Memory B cell (primary cell): ENCODE data around the gene GSC2.

ENCODE experiments used
- ATAC-seq: fragments of 150-1000 bp; cut with Tn5 transposase; 2 replicates; pipeline ENCODE4 v1.10.0; 2021; ENCODE audit warnings: low read depth, mild to moderate bottlenecking, moderate library complexity
- DNase-seq, 2 donors: peaks; one replicate each; pipeline ENCODE4 v3.0.0; 2022; ENCODE audit warnings: low spot score in 2 of 2
- H3K27ac Mint-ChIP-seq: one replicate; pipeline ENCODE4 v1.8.0; 2022; ENCODE audit warnings: mild to moderate bottlenecking, moderate library complexity, mixed read lengths
- H3K27me3 Mint-ChIP-seq: one replicate; pipeline ENCODE4 v1.8.0; 2022; ENCODE audit warnings: mixed read lengths
- H3K36me3 Mint-ChIP-seq: one replicate; pipeline ENCODE4 v1.8.0; 2022; ENCODE audit warnings: mild to moderate bottlenecking, mixed read lengths
- H3K4me1 Mint-ChIP-seq: one replicate; pipeline ENCODE4 v1.8.0; 2022; ENCODE audit warnings: mixed read lengths
- H3K4me3 Mint-ChIP-seq: one replicate; pipeline ENCODE4 v1.8.0; 2022; ENCODE audit warnings: mild to moderate bottlenecking, moderate library complexity, mixed read lengths
- H3K9me3 Mint-ChIP-seq: one replicate; pipeline ENCODE4 v1.8.0; 2022; ENCODE audit warnings: mixed read lengths

The GSC2 gene

DNA sequence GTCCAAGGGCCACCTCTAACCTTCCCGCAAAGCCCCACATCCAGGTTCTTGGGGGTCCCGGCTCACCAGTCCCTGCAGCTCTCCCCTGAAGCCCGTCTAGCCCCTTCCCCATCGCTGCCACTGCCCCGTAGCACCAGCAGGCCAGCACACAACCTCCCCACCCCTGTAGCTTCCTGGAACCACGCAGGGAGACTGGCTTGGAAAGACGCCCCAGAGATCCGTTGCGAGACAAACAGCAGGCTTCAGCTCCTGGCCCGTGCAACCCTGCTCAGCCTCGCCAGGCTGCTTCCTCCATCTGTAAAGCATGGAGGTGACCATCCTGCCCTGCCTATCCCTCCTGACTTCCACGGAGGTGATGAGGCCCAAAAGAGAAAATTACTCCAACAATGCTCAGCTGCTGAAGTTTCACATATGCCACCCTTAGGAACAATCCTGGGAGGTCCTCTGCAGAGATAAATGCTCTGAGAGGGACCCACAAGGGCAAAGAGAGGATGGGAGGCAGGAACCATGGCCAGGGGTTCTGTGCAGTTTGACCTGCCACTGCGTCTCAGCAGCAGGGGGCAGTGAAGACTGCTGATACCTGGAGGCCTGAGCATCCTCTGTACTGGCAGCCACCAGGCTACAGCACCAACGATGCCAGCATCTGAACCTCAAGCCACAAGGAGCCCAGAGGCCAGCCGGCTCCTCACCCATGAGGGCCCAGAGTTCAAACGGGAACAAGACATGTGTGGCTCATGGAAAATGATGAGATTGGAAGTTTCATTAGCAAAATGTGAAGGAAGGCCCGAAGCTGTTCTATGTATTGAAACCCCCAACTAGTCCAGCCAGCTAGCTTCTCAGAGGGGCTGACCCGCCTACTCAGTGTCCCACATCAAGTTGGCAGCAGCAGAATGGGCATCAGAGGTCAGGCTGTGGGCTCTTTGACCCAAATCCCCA lies 44.0 kb downstream of the GSC2 start:
- Mint-ChIP-seq H3K9me3 (no peaks in the 10 kb centered on the region), H3K4me3 (no peak overlapping the region), H3K27ac (peak overlapping the region; percentile 31), H3K36me3 (peaks cover 8% of the 10 kb centered on the region), H3K4me1 (peaks cover 35% of the 10 kb centered on the region), H3K27me3 (no peaks in the 10 kb centered on the region)
- ATAC-seq (peak; percentile 38), DNase-seq (no peak)

DNA sequence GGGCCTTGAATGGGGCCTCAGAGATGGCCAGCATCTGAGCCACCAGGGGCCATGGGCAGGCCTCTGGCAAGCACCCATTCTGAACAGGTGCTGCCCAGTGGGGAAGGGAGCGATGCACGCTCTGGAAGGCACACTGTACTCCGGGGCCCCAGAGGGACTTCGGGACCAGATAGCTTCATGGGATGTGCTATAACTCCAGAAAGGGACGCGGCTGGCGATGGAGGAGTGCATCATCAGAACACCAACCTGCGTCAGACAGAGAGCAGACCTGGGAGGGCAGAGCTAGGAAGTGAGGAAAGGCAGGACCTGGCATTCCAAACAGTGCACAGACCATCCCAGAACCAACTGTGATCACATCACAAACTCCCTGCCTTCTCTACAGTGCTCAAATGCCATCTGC lies 44.6 kb downstream of the GSC2 start:
- DNase-seq (no peak), ATAC-seq (no peak)
- Mint-ChIP-seq H3K27me3 (no peaks in the 10 kb centered on the region), H3K9me3 (no peaks in the 10 kb centered on the region), H3K36me3 (peaks cover 8% of the 10 kb centered on the region), H3K27ac (no peak overlapping the region), H3K4me3 (no peak overlapping the region), H3K4me1 (peaks cover 35% of the 10 kb centered on the region)

DNA sequence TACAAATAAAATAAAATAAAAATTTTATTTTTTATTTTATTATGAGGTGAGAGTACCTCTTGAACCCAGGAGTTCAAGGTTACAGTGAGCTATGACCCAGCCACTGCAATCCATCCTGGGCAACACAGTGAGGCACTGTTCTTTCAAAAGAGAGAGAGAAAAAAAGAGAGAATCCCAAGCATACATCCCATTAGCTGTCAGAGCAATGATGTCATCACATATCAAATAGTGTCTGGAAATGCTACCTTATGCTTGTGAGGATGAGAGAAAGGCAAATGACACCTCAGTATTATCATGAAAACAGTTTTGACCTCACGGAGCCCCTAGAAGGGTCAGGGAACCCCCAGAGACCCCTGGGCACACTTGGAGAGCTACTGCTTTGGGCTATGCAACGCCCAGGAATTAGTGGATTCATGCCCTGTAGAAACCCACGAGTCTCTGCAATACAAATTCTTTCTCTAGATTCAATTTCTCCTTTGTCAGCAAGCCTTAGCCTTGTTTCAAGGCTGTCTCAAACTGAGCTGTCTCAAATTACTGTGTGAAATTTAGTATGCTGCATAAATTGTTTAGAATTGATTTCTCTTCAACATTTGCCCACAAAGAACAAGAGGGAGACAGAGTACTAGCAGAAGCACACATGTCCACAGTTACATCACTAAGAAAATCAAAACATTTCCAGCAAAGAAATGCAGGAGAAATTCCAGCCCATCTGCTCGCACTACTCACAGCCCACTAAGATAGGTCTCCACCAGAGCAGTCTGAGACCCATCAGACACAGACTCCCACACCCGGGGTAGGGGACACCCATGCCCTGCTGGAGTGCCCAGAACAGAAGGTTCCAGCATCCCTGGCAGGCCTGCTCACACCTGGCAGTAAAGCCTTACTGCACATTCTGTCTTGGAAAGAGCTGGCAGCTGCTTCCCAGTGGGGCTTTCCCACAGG lies 45.9 kb downstream of the GSC2 start:
- ATAC-seq (no peak), DNase-seq (no peak)
- Mint-ChIP-seq H3K36me3 (peaks cover 8% of the 10 kb centered on the region), H3K4me1 (peaks cover 28% of the 10 kb centered on the region), H3K27ac (no peak overlapping the region), H3K4me3 (no peak overlapping the region), H3K27me3 (no peaks in the 10 kb centered on the region), H3K9me3 (no peaks in the 10 kb centered on the region)

DNA sequence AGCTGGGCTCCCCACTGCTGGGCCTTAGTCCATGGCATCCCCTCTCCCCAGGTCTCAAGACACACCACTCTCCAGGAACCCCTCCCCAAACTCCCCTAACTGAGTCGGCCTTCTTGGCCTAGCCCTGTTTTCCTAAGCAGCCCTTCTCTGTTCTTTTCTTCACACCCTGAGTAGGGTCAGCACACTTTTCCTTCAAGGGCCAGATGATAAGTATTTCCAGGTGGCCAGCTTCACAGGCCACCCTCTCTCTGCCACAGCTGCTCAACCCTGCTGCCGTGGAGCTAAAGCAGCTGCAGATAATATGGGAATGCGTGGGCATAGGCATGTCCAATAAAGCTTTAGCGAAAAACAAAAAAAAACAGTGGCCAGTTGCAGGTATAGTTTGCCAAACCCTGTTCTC lies 51.9 kb downstream of the GSC2 start:
- no peak for ATAC-seq
- Mint-ChIP-seq H3K27me3 (no peaks in the 10 kb centered on the region), H3K36me3 (peaks cover 9% of the 10 kb centered on the region), H3K9me3 (no peaks in the 10 kb centered on the region), H3K4me3 (no peak overlapping the region), H3K4me1 (peaks cover 22% of the 10 kb centered on the region), H3K27ac (peak overlapping the region; percentile 86)
- no peak for DNase-seq

DNA sequence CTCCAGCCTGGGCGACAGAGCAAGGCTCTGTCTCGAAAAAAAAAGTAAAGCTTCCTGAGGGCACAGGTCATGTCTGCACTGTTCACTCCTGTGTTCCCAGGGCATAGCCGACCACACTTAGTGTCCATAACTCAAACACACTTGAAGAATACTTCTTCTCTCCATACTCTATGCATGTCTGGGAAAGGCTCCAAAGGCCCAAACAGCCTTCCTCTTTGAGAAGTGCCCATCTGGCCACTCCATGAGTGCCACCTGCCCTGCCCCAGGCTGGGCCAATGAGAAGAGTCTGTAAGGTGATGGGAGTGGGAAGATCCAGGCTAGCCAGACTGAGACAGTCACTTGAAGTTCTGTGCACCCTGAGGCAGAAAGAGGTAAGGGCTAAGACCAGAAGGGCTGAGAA lies 52.6 kb downstream of the GSC2 start:
- Mint-ChIP-seq H3K27ac (no peak overlapping the region), H3K36me3 (peaks cover 12% of the 10 kb centered on the region), H3K4me3 (no peak overlapping the region), H3K9me3 (no peaks in the 10 kb centered on the region), H3K4me1 (peaks cover 21% of the 10 kb centered on the region), H3K27me3 (no peaks in the 10 kb centered on the region)
- ATAC-seq: no peak
- DNase-seq: no peak
